HL-60/S4 (cell line): ENCODE measurements around the gene SPDYE1.

Experiments used
- in situ Hi-C: fragments of 300-500 bp; cut with MboI; formaldehyde crosslinking; loops from 2 replicates; pipeline ENCODE4 v1.14.3; 2022; ENCODE audit warnings: low sequenced_read_pairs

SPDYE1 gene

DNA sequence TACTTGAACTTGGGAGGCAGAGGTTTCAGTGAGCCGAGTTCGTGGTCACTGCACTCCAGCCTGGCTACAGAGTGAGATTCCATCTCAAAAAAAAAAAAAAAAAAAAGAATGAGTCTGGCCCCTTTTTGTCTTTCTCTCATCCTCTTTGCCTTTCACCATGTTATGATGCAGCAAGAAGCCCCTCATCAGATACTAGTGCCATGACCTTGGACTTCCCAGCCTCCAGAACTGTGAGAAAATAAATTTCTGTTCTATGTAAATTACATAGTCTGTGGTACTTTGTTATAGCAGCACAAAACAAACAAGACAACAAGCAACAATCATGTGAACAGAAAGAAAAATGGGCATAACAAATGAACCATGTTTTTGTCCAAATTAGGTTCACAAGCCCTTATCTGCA lies 44.5 kb downstream of the SPDYE1 start:
- in situ Hi-C loops, result no loop called here

DNA sequence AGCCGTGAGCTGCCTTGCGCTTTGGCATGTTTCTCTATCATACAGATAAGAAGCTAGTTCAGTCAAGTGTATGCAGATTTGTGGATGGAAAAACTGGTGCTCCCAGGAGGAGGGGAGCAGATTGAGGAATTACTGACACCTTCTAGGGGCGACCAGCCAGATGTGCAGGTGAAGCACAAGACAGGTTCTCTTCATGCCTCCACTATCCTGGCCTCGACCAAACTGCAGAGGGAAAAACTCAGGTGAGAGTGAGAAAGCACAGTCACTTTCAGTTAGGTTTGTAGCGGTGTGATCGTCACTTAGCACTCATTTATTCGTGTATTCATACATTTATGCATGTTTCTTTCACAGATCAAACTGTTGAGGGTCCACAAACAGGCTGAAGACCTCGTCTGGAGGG lies 46.2 kb downstream of the SPDYE1 start:
- in situ Hi-C loops, result no loop called here

GRCh38 chr7:44044315-44045225 lies 46.9 kb downstream of the SPDYE1 start, which contains the start of gene DBNL:
Gene DBNL, plus strand, starts transcription at chr7:44044702. Its CDS starts 36 bp downstream, at chr7:44044738.
- in situ Hi-C loops, result no loop called here

DNA sequence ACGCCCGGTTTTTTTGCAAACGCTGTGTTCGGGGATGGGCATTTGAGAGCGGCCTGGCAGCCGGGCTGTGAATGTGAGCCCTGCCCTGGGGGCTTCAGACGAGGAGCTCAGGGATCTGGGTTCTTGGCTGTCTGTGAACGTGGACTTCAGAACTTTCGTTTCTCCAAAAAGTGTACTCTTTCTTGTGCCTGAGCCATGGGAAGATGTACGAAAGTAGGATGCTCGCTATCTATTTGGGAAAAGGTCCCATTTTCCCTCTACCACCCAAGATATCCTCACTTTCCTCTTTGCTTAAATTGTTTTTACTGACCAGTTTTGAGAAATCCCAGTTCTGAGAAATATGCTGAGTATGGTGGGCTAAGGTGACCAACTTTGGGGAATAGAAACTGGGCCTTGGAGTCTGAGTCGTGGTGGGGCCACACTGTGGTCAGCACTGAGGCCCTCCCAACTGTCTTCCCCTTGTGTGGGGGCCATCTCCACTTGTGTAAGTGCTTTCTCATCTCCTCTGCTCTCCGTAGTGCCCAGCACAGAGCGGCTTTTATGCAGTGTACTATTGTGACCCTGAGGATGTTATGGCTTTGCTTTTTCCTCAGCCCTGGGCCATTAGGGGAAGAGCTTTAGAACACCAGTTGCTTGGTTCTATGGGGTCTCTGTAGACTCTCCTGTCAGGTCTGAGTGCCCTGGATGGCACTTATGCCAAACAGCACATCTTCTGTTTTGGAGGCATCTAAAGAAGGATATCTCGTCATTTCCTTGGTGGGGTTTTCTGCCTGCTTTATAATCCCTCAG lies 47.7 kb downstream of the SPDYE1 start:
- in situ Hi-C loops, result no loop called here

GRCh38 chr7:44046321-44047061 lies 48.8 kb downstream of the SPDYE1 start:
- in situ Hi-C loops, result no loop called here

DNA sequence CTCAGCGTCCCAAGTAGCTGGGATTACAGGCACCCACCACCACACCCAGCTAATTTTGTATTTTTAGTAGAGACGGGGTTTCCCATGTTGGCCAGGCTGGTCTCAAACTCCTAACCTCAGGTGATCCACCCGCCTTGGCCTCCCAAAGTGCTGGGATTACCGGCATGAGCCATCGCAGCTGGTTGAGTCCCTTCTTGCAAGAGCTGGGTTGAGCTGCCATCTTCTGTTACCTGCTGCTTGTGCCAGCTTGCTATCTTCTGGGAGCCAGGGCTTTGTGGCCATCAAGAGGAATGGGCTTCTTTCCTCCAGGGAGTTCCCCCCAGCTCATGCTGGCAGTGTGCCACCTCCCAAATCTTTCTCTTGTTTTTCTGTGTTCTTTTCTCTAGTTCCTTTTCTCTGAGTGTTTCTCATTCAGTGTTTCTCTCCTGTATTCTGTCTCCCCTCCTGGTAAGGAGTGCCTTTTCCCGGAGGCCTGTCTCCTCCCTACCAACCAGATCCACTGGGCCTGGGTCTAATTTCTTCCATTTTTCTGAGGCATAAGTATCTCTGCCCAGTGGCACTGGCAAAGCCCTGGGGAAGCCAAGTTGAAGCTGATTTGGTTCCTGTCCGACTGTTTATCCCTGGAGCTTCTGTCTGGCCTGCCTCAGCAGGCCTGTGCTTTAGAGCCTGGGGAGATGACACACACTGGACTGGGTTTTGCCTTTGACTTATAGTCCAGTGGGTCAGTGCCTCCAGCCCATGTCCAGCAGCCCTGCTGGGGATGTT lies 50.5 kb downstream of the SPDYE1 start:
- in situ Hi-C loops, result no loop called here

- in situ Hi-C loops, result no loop called here
Observed at GRCh38 chr7:44050121-44050914, 52.6 kb downstream of the SPDYE1 start.

DNA sequence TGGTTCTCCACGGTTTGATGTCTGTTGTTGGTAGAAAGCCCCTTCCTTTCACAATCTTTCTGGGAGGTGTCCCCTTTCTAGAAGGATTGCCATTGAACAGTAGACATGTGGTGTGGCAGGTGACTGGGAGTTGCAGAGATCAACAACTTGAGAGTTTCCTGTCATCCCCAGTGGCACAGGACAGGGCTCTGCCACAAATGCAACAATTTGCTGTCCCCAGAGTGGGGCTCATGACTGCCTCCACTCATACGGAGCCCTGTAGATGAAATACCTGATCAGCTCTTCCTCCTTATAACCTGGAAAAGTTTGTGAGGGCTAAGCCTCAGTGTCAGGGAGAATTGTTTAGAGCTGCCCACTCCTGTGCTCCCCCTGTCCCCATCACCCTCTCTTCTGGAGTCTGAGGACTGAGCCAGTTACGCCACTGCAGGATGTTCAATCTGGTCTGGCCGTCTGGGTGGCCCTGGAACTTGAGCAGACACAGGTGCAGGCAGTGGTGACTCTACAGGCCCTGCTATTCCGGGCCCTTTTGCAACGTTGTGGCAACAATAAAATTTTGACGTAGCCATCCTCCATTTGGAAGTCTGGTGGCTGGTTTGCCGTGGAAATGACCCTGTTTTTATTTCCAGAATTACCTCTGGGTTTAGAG lies 53.3 kb downstream of the SPDYE1 start:
- in situ Hi-C loops, result no loop called here

GRCh38 chr7:44051611-44052220 lies 54.0 kb downstream of the SPDYE1 start:
- in situ Hi-C loops, result no loop called here

DNA sequence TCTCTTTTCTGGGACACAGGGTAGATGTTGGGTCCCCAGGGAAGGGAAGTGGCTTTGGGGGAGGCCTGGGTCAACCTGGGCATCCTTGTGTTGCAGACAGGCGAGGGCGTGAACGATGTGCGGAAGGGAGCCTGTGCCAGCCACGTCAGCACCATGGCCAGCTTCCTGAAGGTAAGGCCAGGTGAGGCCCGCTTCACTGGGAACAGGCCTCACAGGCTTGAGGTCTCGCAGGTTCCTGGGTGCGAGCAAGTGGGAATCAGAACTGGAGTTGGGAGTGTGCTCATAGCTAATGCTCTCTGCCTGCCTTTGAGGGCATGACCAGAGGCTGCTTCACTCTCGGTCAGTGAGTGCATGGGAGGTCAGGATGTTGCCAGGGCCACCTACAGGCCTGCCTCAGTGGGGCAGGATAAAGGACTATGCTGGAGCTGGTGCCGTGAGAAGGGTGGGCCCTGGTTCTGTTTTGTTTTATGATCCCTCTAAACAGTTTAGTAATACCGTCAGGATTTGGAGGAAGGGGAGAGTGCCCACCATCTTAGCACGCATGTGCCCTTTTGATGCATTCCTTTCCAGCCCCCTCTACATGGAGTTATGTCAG lies 55.2 kb downstream of the SPDYE1 start:
- in situ Hi-C loops, result no loop called here

- in situ Hi-C loops, result no loop called here
Observed at GRCh38 chr7:44056681-44057080, 59.0 kb downstream of the SPDYE1 start.

- in situ Hi-C loops, result no loop called here
Observed at GRCh38 chr7:44057181-44057848, 59.6 kb downstream of the SPDYE1 start.

DNA sequence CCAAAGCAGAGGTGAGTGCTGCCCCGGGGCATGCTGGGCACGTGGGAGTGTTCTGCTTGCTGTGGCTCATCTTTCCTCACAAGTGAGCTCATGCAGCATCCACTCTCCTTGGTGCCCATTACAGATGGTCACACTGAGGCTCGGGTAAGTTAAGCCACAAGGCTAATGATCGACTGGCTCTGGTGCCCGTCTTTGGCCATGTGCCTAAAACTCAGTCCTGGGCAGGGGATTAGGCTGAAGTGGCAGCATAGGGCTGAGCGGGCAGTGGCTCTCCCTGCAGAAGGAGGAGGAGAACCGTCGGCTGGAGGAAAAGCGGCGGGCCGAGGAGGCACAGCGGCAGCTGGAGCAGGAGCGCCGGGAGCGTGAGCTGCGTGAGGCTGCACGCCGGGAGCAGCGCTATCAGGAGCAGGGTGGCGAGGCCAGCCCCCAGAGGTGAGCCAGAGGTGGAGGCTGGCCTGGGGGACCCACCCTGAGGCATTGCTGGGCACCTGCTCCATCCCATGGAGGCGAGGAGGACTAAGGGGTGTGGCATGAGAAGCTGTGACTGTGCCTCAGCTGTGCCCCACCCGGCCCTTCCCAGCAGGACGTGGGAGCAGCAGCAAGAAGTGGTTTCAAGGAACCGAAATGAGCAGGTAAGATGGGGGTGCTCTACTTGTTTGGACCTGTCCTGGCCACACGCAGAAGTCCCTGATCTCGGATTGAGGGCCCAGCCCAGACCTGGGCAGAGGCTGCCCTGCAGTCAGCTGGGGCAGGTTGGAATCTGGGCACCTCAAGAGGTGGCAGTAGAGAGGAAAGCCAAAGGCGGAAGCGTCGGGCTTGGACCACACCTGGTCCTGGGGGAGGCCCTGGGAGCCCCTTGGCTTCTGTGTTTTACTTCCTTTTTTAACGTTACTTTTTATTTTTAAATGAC lies 60.4 kb downstream of the SPDYE1 start:
- in situ Hi-C loops, result no loop called here

DNA sequence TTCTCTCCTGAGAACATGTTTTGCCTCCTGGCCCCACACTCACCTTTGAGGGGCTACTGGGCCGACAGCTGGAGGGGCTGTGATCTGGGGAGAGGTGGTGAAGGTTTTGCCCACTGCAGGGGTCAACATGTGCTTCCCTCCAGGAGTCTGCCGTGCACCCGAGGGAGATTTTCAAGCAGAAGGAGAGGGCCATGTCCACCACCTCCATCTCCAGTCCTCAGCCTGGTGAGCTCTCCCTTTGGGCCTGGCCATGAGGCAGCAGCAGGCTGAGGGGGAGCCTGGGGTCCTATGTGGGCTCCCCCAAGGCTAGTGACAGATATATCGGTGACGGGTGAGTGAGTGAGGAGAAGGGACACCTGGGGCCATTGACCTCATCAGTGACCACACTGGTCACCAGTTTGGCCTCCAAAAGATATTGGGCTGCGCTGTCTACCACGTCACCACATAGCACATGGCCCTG lies 61.1 kb downstream of the SPDYE1 start:
- in situ Hi-C loops, result no loop called here

DNA sequence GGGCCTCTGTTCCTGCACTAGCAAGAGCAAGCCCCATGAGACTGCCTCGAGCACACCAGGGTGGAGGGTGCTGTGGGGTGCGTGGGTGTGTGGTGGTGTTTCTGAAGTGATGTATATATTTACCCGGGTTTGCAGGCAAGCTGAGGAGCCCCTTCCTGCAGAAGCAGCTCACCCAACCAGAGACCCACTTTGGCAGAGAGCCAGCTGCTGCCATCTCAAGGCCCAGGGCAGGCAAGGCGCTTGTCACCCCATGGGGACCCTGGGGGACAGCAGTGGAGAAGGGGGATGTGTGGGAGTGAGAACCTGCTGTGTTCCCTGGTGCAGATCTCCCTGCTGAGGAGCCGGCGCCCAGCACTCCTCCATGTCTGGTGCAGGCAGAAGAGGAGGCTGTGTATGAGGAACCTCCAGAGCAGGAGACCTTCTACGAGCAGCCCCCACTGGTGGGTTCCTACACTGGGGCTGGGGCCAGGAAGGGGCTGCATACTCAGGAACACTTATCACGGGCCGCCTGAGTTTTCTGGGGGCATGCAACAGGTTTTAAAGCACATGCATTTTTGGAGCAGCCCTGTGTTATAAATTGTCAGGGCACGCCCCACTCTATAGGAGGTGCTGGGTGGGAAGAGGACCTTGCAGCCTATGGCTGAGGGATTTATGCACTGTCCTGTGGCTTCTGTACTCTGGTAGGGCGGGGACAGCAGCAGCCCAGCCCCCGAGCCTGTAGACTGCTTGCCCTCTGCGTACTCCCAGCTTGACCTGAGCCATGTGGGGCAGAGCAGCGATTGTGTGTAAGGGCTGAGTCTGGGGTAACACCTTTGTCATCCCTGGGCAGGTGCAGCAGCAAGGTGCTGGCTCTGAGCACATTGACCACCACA lies 61.8 kb downstream of the SPDYE1 start:
- in situ Hi-C loops, result no loop called here
